H9 (cell line): Measurements from ENCODE around the gene PEMT. TPM values are rescaled to one million over a fixed set of nuclear protein-coding genes. Genes with fewer than 3 reads are reported as not detected.

Source experiments
- DNase-seq: peaks from one replicate; pipeline ENCODE4 v3.0.0-alpha.2; 2017
- H2AFZ ChIP-seq: one replicate; pipeline ENCODE4 v1.6.1; 2013; ENCODE audit warnings: mild to moderate bottlenecking, low read length, control low read depth, moderate library complexity
- H2AK5ac ChIP-seq: 2 replicates; pipeline ENCODE4 v1.6.1; 2013; ENCODE audit warnings: low read length, control low read depth, mixed read lengths; ENCODE audit not compliant: insufficient read length
- H2BK120ac ChIP-seq: one replicate; pipeline ENCODE4 v1.6.1; 2013; ENCODE audit warnings: low read depth, mild to moderate bottlenecking, low read length, control low read depth, inconsistent platforms; ENCODE audit not compliant: poor library complexity, severe bottlenecking
- H2BK12ac ChIP-seq: 2 replicates; pipeline ENCODE4 v1.6.1; 2013; ENCODE audit warnings: low read length, control low read depth, mixed read lengths, low read depth; ENCODE audit not compliant: insufficient read length
- H2BK15ac ChIP-seq: 2 replicates; pipeline ENCODE4 v1.6.1; 2013; ENCODE audit warnings: low read depth, low read length, control low read depth
- H2BK20ac ChIP-seq: one replicate; pipeline ENCODE4 v1.6.1; 2013; ENCODE audit warnings: low read depth, mild to moderate bottlenecking, low read length, control low read depth, inconsistent platforms; ENCODE audit not compliant: poor library complexity, severe bottlenecking
- H2BK5ac ChIP-seq: 2 replicates; pipeline ENCODE4 v1.6.1; 2013; ENCODE audit warnings: low read length, control low read depth, mixed read lengths; ENCODE audit not compliant: insufficient read length
- H3K14ac ChIP-seq: 2 replicates; pipeline ENCODE4 v1.6.1; 2013; ENCODE audit warnings: low read length, control low read depth; ENCODE audit not compliant: insufficient read depth
- H3K18ac ChIP-seq: 2 replicates; pipeline ENCODE4 v1.6.1; 2013; ENCODE audit warnings: low read depth, mild to moderate bottlenecking, mixed read lengths, low read length, control low read depth; ENCODE audit not compliant: insufficient read length
- H3K23ac ChIP-seq: 2 replicates; pipeline ENCODE4 v1.6.1; 2013; ENCODE audit warnings: low read length, control low read depth, mixed read lengths, low read depth; ENCODE audit not compliant: insufficient read length
- H3K23me2 ChIP-seq: 2 replicates; pipeline ENCODE4 v1.6.1; 2013; ENCODE audit warnings: low read depth, mild to moderate bottlenecking, mixed read lengths, low read length, control low read depth; ENCODE audit not compliant: insufficient read length, poor library complexity, severe bottlenecking
- H3K27ac ChIP-seq: 2 replicates; pipeline ENCODE4 v1.5.1; 2013; ENCODE audit warnings: low read length, control low read depth, mixed read lengths, low read depth; ENCODE audit not compliant: insufficient read length
- H3K27me3 ChIP-seq: 2 replicates; pipeline ENCODE4 v1.6.1; 2013; ENCODE audit warnings: low read length, control low read depth, inconsistent platforms; ENCODE audit not compliant: insufficient read depth
- H3K4ac ChIP-seq: 2 replicates; pipeline ENCODE4 v1.6.1; 2013; ENCODE audit warnings: low read depth, mild to moderate bottlenecking, control low read depth, inconsistent platforms, low read length, moderate library complexity
- H3K4me1 ChIP-seq: 2 replicates; pipeline ENCODE4 v1.6.1; 2013; ENCODE audit warnings: low read length, control low read depth, inconsistent platforms; ENCODE audit not compliant: insufficient read depth
- H3K4me2 ChIP-seq: 2 replicates; pipeline ENCODE4 v1.6.1; 2013; ENCODE audit warnings: low read length, control low read depth, mixed read lengths; ENCODE audit not compliant: insufficient read length, insufficient read depth
- H3K56ac ChIP-seq: 2 replicates; pipeline ENCODE4 v1.6.1; 2013; ENCODE audit warnings: low read depth, mild to moderate bottlenecking, mixed read lengths, low read length, control low read depth; ENCODE audit not compliant: insufficient read length
- H3K79me1 ChIP-seq: 2 replicates; pipeline ENCODE4 v1.6.1; 2013; ENCODE audit warnings: low read depth, mild to moderate bottlenecking, moderate library complexity, low read length, control low read depth, inconsistent platforms; ENCODE audit not compliant: insufficient read depth, poor library complexity, severe bottlenecking
- H3K79me2 ChIP-seq: 2 replicates; pipeline ENCODE4 v1.6.1; 2013; ENCODE audit warnings: low read length, control low read depth, inconsistent platforms; ENCODE audit not compliant: insufficient read depth
- H3K9ac ChIP-seq: 2 replicates; pipeline ENCODE4 v1.6.1; 2013; ENCODE audit warnings: low read length, control low read depth, mixed read lengths; ENCODE audit not compliant: insufficient read length; ENCODE audit errors: extremely low read depth
- H3K9me3 ChIP-seq: one replicate; pipeline ENCODE4 v1.6.1; 2013; ENCODE audit warnings: low read depth, low read length, inconsistent platforms; ENCODE audit not compliant: control insufficient read depth
- H3T11ph ChIP-seq: one replicate; pipeline ENCODE4 v1.6.1; 2013; ENCODE audit warnings: mild to moderate bottlenecking, low read length, control low read depth, inconsistent platforms
- H4K20me1 ChIP-seq: one replicate; pipeline ENCODE4 v1.6.1; 2013; ENCODE audit not compliant: control insufficient read depth, insufficient read length, insufficient read depth
- H4K5ac ChIP-seq: 2 replicates; pipeline ENCODE4 v1.6.1; 2013; ENCODE audit warnings: low read depth, mild to moderate bottlenecking, mixed read lengths, low read length, control low read depth; ENCODE audit not compliant: insufficient read length
- H4K8ac ChIP-seq: replicated peaks from 2 replicates; pipeline ENCODE4 v1.6.1; 2013; ENCODE audit warnings: low read length, control low read depth, mixed read lengths, low read depth; ENCODE audit not compliant: insufficient read length
- H4K91ac ChIP-seq: 2 replicates; pipeline ENCODE4 v1.6.1; 2013; ENCODE audit warnings: low read depth, mild to moderate bottlenecking, moderate library complexity, mixed read lengths, low read length, control low read depth; ENCODE audit not compliant: insufficient read length
- H3K27ac Mint-ChIP-seq, 3 experiments: 2 replicates in 2 of 3; 3 replicates in 1 of 3; pipeline ENCODE4 v1.8.0; 2020 to 2021; ENCODE audit warnings: mixed read lengths in 3 of 3, mild to moderate bottlenecking in 1 of 3, moderate library complexity in 1 of 3
- H3K27me3 Mint-ChIP-seq: 2 replicates; pipeline ENCODE4 v1.8.0; 2021; ENCODE audit warnings: low read depth, mild to moderate bottlenecking, moderate library complexity, mixed read lengths
- H3K36me3 Mint-ChIP-seq, 3 experiments: 2 replicates in 2 of 3; 3 replicates in 1 of 3; pipeline ENCODE4 v1.8.0; 2020 to 2021; ENCODE audit warnings: low read depth in 3 of 3, mixed read lengths in 3 of 3; ENCODE audit not compliant: insufficient read depth in 1 of 3
- H3K4me1 Mint-ChIP-seq, 2 experiments: 2 replicates each; pipeline ENCODE4 v1.8.0; 2020; ENCODE audit warnings: mixed read lengths in 2 of 2
- H3K4me3 Mint-ChIP-seq, 2 experiments: 2 replicates in 1 of 2; 3 replicates in 1 of 2; pipeline ENCODE4 v1.8.0; 2020 to 2021; ENCODE audit warnings: mild to moderate bottlenecking in 2 of 2, mixed read lengths in 2 of 2, moderate library complexity in 1 of 2
- H3K9me3 Mint-ChIP-seq, 2 experiments: 2 replicates in 1 of 2; 3 replicates in 1 of 2; pipeline ENCODE4 v1.8.0; 2020; ENCODE audit warnings: mild to moderate bottlenecking in 2 of 2, mixed read lengths in 2 of 2, moderate library complexity in 1 of 2
- CTCF ChIP-seq: fragments of 200-600 bp; sonication (generic); conservative IDR thresholded peaks from 3 replicates; pipeline ENCODE4 v1.8.0; 2021; ENCODE audit warnings: antibody characterized with exemption, mild to moderate bottlenecking
- WGBS: extraction: QIAGEN DNeasy Blood & Tissue Kit; methylation state at CpG from one replicate; pipeline ENCODE4 v1.1.7; 2013; ENCODE audit warnings: missing lambda C conversion rate, low lambda C conversion rate, mixed read lengths; ENCODE audit not compliant: insufficient read length; ENCODE audit errors: extremely low coverage; 5-methylcytosine and 5-hydroxymethylcytosine counted together
- total RNA-seq: library from RNA; stranded (reverse); gene quantifications from 2 replicates; pipeline ENCODE4 v1.2.1, GENCODE V29; 2021

PEMT gene
- total RNA-seq, 1 experiment from 2014 or later: 63.2 TPM

GRCh38 chr17:17460038-17460437, 131.5 kb downstream of the PEMT start:
- peaks cover 4 to 5% (median 4%) of the 10 kb centered on the region in 3 experiments; a peak in 3 of 7 replicates for H3K36me3 Mint-ChIP-seq
- no peaks in the 10 kb centered on the region for H3K4me1 Mint-ChIP-seq
- no peak overlapping the region for H3K14ac ChIP-seq
- H3K9me3 ChIP-seq: no peaks in the 10 kb centered on the region
- H3K79me2 ChIP-seq: no peaks in the 10 kb centered on the region
- H3K79me1 ChIP-seq: no peaks in the 10 kb centered on the region
- H3T11ph ChIP-seq: no peak overlapping the region
- H3K4me3 Mint-ChIP-seq: no peak overlapping the region
- peaks cover 20% of the 10 kb centered on the region for H3K27me3 Mint-ChIP-seq
- no peak overlapping the region for H4K91ac ChIP-seq
- no peaks in the 10 kb centered on the region for H3K4me1 ChIP-seq
- H3K27me3 ChIP-seq: no peaks in the 10 kb centered on the region
- H2BK12ac ChIP-seq: no peak overlapping the region
- no peak overlapping the region for H3K4me2 ChIP-seq
- H2BK20ac ChIP-seq: no peak overlapping the region
- no peak overlapping the region for H2BK5ac ChIP-seq
- no peak for TF ChIP-seq CTCF
- no peaks in the 10 kb centered on the region for H4K20me1 ChIP-seq
- peaks cover 6 to 7% of the 10 kb centered on the region in 2 experiments; a peak in 4 of 5 replicates for H3K9me3 Mint-ChIP-seq
- no peak overlapping the region for H3K9ac ChIP-seq
- H3K23me2 ChIP-seq: no peaks in the 10 kb centered on the region
- H3K4ac ChIP-seq: no peak overlapping the region
- no peak overlapping the region for H3K27ac Mint-ChIP-seq
- no peak overlapping the region for H4K8ac ChIP-seq
- H4K5ac ChIP-seq: no peak overlapping the region
- no peak overlapping the region for H3K56ac ChIP-seq
- no peak overlapping the region for H2BK15ac ChIP-seq
- H2AFZ ChIP-seq: no peak overlapping the region
- no peak overlapping the region for H3K18ac ChIP-seq
- no peak for DNase-seq
- H3K23ac ChIP-seq: no peak overlapping the region
- WGBS: 100% methylated on average over 2 of the region's 4 CpGs
- H3K27ac ChIP-seq: no peak overlapping the region
- H2BK120ac ChIP-seq: no peak overlapping the region
- no peak overlapping the region for H2AK5ac ChIP-seq
